ENCODE results near the gene ABHD2. TPM values are rescaled to one million over a fixed set of nuclear protein-coding genes. Genes with fewer than 3 reads are reported as not detected.

The ABHD2 gene
- total and polyA plus RNA-seq, 9 of the 15 experiments (the other 6 are each of a cell fraction or from before 2014, with no cell fraction given) = 16.9 to 99.8 (median 47.5) TPM

DNA sequence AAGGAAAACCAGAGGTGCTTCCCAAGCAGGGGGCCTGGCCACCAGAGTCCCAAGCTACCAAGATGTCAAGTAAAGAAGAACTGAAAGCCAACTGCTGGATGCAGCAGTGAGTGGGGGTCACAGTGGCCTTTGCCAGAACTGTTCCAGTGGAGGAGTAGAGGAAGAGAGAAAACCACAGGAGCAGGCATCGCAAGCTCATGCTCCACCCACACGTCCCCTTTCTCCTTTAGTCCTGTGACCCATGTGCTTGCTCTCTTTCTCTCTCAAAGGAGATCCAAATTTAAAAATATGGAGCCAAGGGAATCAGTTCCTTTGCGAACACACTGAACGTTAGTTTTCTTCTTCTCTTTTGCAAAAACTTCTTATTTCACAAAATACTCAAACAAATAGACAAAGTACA lies 12.4 kb upstream of the ABHD2 start (continued):
- TF ChIP-seq ZNF589 (CRISPR knock-in tag; IDR thresholded peaks at IDR 0.05; ENCODE audit: low read depth) (0 out of 2 replicates have a peak, but pooled peaks have one; percentile 27), RBM17 (IDR thresholded peaks at IDR 0.05; ENCODE audit: borderline replicate concordance, low read depth, low read length) (no peak), CHD2 (IDR thresholded peaks at IDR 0.05; ENCODE audit: low read depth, low read length) (no peak), BDP1 (IDR thresholded peaks at IDR 0.05; ENCODE audit: insufficient read depth, insufficient read length) (no peak), MCM7 (IDR thresholded peaks at IDR 0.05) (no peak), ZBTB8A (IDR thresholded peaks at IDR 0.05; ENCODE audit: partially characterized antibody) (no peak), ZNF354B (CRISPR knock-in tag; IDR thresholded peaks at IDR 0.05) (no peak), DMBX1 (CRISPR knock-in tag; IDR thresholded peaks at IDR 0.05; ENCODE audit: borderline replicate concordance) (0 out of 2 replicates have a peak, but pooled peaks have one; percentile 31), ZNF224 (CRISPR knock-in tag; IDR thresholded peaks at IDR 0.05) (no peak), MIER1 (IDR thresholded peaks at IDR 0.05; ENCODE audit: low read depth) (no peak), RCOR1 (IDR thresholded peaks at IDR 0.05; ENCODE audit: borderline replicate concordance in 1 of 2, low read depth in 2 of 2, low read length in 2 of 2) (no peak), ZNF384 (IDR thresholded peaks at IDR 0.05; ENCODE audit: low read depth, low read length) (no peak), EGR1 (conservative IDR thresholded peaks at IDR 0.05) (peak; percentile 57; the same call in 1 of the 2 replicates), ELF4 (CRISPR knock-in tag; IDR thresholded peaks at IDR 0.05) (no peak), ZBTB26 (CRISPR knock-in tag; IDR thresholded peaks at IDR 0.05) (no peak)
- TF ChIP-seq, protein P1, sequence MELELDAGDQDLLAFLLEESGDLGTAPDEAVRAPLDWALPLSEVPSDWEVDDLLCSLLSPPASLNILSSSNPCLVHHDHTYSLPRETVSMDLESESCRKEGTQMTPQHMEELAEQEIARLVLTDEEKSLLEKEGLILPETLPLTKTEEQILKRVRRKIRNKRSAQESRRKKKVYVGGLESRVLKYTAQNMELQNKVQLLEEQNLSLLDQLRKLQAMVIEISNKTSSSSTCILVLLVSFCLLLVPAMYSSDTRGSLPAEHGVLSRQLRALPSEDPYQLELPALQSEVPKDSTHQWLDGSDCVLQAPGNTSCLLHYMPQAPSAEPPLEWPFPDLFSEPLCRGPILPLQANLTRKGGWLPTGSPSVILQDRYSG (tag; conservative IDR thresholded peaks at IDR 0.05; ENCODE audit: low read depth) = peak; percentile 42; the same call in 1 of the 2 replicates
